ENCODE measurements around the gene CDK5RAP1.

DNA sequence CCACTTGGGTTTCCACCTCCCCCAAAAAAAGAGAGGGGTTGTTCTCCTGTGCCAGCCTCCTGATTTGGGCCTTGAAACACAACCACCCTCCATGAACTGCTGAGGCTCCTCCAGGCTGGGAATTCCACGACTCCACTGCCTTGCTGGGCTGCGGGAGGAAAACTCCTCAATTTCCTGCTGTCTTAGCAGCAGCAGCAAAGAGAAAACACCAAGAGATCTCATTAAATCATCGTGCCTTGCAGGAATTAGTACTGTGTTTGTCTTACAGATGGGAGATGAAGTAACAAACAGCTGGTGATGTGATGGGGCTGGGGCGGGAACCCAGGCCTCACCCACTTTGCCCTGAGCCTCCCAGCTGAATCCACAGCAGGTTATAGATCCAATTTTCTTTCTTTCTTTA lies 89.3 kb downstream of the CDK5RAP1 start:
- TF ChIP-seq, protein P1, sequence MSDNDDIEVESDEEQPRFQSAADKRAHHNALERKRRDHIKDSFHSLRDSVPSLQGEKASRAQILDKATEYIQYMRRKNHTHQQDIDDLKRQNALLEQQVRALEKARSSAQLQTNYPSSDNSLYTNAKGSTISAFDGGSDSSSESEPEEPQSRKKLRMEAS (IDR thresholded peaks at IDR 0.05) = no peak
- TF ChIP-seq EHF (CRISPR knock-in tag; IDR thresholded peaks at IDR 0.05) = no peak
- no peak for TF ChIP-seq TFCP2L1 (CRISPR knock-in tag; IDR thresholded peaks at IDR 0.05)
- no peak for TF ChIP-seq CHD4 (IDR thresholded peaks at IDR 0.05; ENCODE audit: borderline replicate concordance)
- TF ChIP-seq, protein P2, sequence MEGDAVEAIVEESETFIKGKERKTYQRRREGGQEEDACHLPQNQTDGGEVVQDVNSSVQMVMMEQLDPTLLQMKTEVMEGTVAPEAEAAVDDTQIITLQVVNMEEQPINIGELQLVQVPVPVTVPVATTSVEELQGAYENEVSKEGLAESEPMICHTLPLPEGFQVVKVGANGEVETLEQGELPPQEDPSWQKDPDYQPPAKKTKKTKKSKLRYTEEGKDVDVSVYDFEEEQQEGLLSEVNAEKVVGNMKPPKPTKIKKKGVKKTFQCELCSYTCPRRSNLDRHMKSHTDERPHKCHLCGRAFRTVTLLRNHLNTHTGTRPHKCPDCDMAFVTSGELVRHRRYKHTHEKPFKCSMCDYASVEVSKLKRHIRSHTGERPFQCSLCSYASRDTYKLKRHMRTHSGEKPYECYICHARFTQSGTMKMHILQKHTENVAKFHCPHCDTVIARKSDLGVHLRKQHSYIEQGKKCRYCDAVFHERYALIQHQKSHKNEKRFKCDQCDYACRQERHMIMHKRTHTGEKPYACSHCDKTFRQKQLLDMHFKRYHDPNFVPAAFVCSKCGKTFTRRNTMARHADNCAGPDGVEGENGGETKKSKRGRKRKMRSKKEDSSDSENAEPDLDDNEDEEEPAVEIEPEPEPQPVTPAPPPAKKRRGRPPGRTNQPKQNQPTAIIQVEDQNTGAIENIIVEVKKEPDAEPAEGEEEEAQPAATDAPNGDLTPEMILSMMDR (IDR thresholded peaks at IDR 0.05) = no peak
- no peak for TF ChIP-seq CHD2 (IDR thresholded peaks at IDR 0.05; ENCODE audit: low read length, partially characterized antibody)
- TF ChIP-seq RARB (CRISPR knock-in tag; IDR thresholded peaks at IDR 0.05) = no peak
- no peak for TF ChIP-seq JUN (IDR thresholded peaks at IDR 0.05)
- TF ChIP-seq ESRRA (IDR thresholded peaks at IDR 0.05; ENCODE audit: borderline replicate concordance, low read length) = no peak
- no peak for TF ChIP-seq EP300 (IDR thresholded peaks at IDR 0.05)
- TF ChIP-seq POLR2A (IDR thresholded peaks at IDR 0.05; ENCODE audit: low read length) = no peak
